Coronary artery (tissue), 2 donors: ENCODE data around the gene CDK14.

Experiments
- DNase-seq: peaks from one replicate; pipeline ENCODE4 v3.0.0-alpha.2; 2017; ENCODE audit warnings: low spot score
- H3K27ac ChIP-seq, 2 donors: fragments of 200-600 bp; sonication (generic); one replicate each; pipeline ENCODE4 v1.5.1; 2016 to 2019
- H3K4me3 ChIP-seq: fragments of 200-600 bp; sonication (generic); 2 replicates; pipeline ENCODE4 v1.5.1; 2016; ENCODE audit warnings: mild to moderate bottlenecking, moderate library complexity
- TF ChIP-seq, protein P1 (sequence below): fragments of 200-600 bp; sonication (generic); IDR thresholded peaks from one replicate; pipeline ENCODE4 v1.5.1; 2019; ENCODE audit warnings: antibody characterized with exemption

The CDK14 gene

GRCh38 chr7:90966346-90966745, 370.2 kb downstream of the CDK14 start:
- Histone ChIP-seq H3K4me3 (no peak overlapping the region), H3K27ac (no peak overlapping the region)
- TF ChIP-seq, protein P1, sequence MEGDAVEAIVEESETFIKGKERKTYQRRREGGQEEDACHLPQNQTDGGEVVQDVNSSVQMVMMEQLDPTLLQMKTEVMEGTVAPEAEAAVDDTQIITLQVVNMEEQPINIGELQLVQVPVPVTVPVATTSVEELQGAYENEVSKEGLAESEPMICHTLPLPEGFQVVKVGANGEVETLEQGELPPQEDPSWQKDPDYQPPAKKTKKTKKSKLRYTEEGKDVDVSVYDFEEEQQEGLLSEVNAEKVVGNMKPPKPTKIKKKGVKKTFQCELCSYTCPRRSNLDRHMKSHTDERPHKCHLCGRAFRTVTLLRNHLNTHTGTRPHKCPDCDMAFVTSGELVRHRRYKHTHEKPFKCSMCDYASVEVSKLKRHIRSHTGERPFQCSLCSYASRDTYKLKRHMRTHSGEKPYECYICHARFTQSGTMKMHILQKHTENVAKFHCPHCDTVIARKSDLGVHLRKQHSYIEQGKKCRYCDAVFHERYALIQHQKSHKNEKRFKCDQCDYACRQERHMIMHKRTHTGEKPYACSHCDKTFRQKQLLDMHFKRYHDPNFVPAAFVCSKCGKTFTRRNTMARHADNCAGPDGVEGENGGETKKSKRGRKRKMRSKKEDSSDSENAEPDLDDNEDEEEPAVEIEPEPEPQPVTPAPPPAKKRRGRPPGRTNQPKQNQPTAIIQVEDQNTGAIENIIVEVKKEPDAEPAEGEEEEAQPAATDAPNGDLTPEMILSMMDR = no peak
- no peak for DNase-seq

DNA sequence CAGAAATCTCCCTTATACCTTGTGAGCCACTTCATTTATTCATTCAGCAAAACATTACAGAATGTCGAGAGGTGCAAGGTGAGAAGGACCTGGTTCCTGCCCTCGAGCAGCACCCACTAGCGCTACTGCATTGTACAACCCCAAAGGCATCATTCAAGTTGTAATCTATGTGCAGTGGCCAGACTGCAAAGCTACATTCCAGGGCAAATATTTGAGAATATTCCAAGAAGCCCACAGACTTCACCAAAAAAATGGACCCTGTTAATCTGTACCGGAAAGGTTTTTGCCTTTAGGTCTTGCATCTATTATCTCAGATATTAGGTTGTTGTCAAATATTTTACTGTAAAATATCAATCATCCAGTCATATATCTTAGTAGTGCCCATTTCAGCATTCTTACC, 372.8 kb downstream of the CDK14 start:
- H3K4me3 ChIP-seq = no peak overlapping the region
- DNase-seq = no peak
- H3K27ac ChIP-seq = no peak overlapping the region
- TF ChIP-seq, protein P1 = no peak

GRCh38 chr7:90972906-90973550, 376.9 kb downstream of the CDK14 start:
- H3K27ac ChIP-seq = no peak overlapping the region
- DNase-seq = no peak
- TF ChIP-seq, protein P1 = no peak
- no peak overlapping the region for H3K4me3 ChIP-seq

DNA sequence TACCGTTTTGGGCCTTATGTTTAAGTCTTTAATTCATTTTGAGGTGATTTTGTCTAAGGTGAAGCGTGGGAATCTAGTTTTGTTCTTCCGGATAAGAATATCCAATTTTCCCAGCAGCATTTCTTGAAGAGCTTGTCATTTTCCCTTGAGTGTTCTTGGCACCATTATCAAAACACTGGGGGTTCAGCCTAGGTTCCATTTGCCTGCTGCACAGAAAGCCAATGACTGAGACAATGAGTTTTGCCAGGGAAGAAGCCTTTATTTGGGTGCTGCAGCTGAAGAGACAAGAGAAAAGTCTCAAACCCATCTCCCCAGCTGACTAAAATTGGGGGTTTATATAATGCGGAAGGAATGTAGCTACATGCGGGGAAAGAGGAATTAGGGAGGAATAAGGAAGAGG, 380.9 kb downstream of the CDK14 start:
- no peak overlapping the region for H3K27ac ChIP-seq
- no peak overlapping the region for H3K4me3 ChIP-seq
- TF ChIP-seq, protein P1 = no peak
- DNase-seq = no peak

GRCh38 chr7:90980545-90980944, 384.4 kb downstream of the CDK14 start:
- Histone ChIP-seq H3K4me3 (no peak overlapping the region), H3K27ac (no peak overlapping the region)
- TF ChIP-seq, protein P1 = no peak
- DNase-seq = no peak

DNA sequence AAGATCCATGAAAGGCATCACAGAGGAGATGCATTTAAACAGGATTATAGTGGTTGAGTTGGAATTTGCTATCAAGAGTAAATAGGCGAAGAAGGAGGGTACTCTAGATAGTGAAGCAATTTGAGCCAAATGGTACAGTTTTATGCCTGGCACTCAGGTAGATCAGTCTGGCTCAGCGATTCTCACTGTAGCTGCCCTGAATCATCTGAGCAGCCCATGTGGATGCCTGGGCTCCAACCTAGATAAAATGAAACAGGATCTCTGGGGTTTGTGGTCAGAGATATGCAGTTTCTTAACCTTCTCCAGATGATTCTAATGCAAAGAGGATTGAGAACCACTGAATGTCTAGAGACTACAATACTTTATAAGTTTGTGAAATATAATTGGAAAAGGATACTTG, 386.1 kb downstream of the CDK14 start:
- DNase-seq = no peak
- TF ChIP-seq, protein P1 = no peak
- no peak overlapping the region for H3K4me3 ChIP-seq

GRCh38 chr7:90984692-90985091, 388.6 kb downstream of the CDK14 start:
- Histone ChIP-seq H3K27ac (no peak overlapping the region), H3K4me3 (no peak overlapping the region)
- TF ChIP-seq, protein P1 = no peak
- DNase-seq = no peak

More for the DNA sequence above, 386.1 kb downstream of the CDK14 start:
- H3K27ac ChIP-seq = no peak overlapping the region
